ENCODE measurements around the gene PRSS57. TPM values are rescaled to one million over a fixed set of nuclear protein-coding genes. Genes with fewer than 3 reads are reported as not detected.

PRSS57 gene
- total and polyA plus RNA-seq, 2 of the 13 experiments (the other 11 are each of a cell fraction or from before 2014, with no cell fraction given): 0.12 TPM; not detected in 1

- intact Hi-C loops (cut with micrococcal nuclease; ENCODE audit: unreplicated experiment) (loop anchor here (1.0 to 10.0 kb wide), 3 partner anchors 71 to 262 kb away; partner anchors contain the start of genes ARID3A and HCN2), in situ Hi-C loops (cut with HindIII; ENCODE audit: extremely low pct_ligation_motif_present, low pct_unique_long_range_greater_than_20kb) (no loop called here)
- ChIA-PET CTCF (ENCODE audit: low intra/inter-chr PET ratio, low total read pairs) (interaction anchor here (1.7 kb wide), 1 partner anchor 71 kb away, joined by 8 read pairs; no protein-coding TSS in a partner anchor), POLR2A (interaction anchor here (0.5 to 1.7 kb wide), 18 partner anchors 12 to 197 kb away, joined by 3 to 11 read pairs (median 4); partner anchors contain the start of gene FSTL3)
- Histone ChIP-seq H3K4me2 (ENCODE audit: low read depth, low read length) (peak within 1 kb of the TSS; percentile 83), H3K27ac (ENCODE audit: extremely low read length, insufficient read depth, low read length) (peak within 1 kb of the TSS; percentile 96), H2AFZ (ENCODE audit: low read length) (no peak within 1 kb of the TSS), H3K4me1 (ENCODE audit: insufficient read depth, low read length) (peaks cover 53% of the 10 kb centered on the region), H3K36me3 (replicated peaks in 1 of 2; ENCODE audit: control insufficient read depth in 1 of 2, insufficient read depth in 2 of 2, low read length in 2 of 2) (peaks cover 1 to 9% of the 10 kb centered on the region in 2 experiments; a peak in 3 of 5 replicates), H3K9me3 (ENCODE audit: low read length) (no peaks in the 10 kb centered on the region; the same call in 1 of the 2 replicates), H3K27me3 (ENCODE audit: control insufficient read depth in 1 of 2, insufficient read depth in 2 of 2, low read length in 2 of 2) (no peaks in the 10 kb centered on the region; a peak in 1 of 5 replicates), H3K4me3 (replicated peaks in 1 of 3; ENCODE audit: insufficient read depth in 1 of 3, low read depth in 2 of 3, low read length in 3 of 3) (peak within 1 kb of the TSS; percentile 76 to 99 (median 96)), H3K79me2 (ENCODE audit: insufficient read depth, low read length) (peaks cover 48% of the 10 kb centered on the region), H4K20me1 (ENCODE audit: insufficient read depth, low read length) (peaks cover 34% of the 10 kb centered on the region), H3K9ac (ENCODE audit: insufficient read depth, low read depth, low read length) (peak within 1 kb of the TSS; percentile 91)
- peak; percentile 73 for DNase-seq (ENCODE audit: low spot score)
- 32% methylated on average over 15 of the region's 97 CpGs for WGBS (ENCODE audit: low lambda C conversion rate)
- BruUV-seq (replicated peaks): no TSS peak
- peak; percentile 24 for ATAC-seq
- FAIRE-seq: no peak
- TF ChIP-seq PAWR (CRISPR knock-in tag; IDR thresholded peaks at IDR 0.05; ENCODE audit: borderline replicate concordance): no peak
- no peak for TF ChIP-seq ZNF407 (CRISPR knock-in tag; IDR thresholded peaks at IDR 0.05; ENCODE audit: not compliant biosample characterization)
- TF ChIP-seq CHD2 (IDR thresholded peaks at IDR 0.05; ENCODE audit: low read depth, low read length): no peak
- no peak for TF ChIP-seq ZHX1 (CRISPR knock-in tag; IDR thresholded peaks at IDR 0.05; ENCODE audit: low read depth)
- TF ChIP-seq SNAPC4 (CRISPR knock-in tag; IDR thresholded peaks at IDR 0.05): no peak
These were observed 32.1 kb downstream of the PRSS57 start, which contains the start of gene RNF126 for GRCh38 chr19:662962-663681. Gene RNF126 (minus strand): TSS chr19:663214. CDS start chr19:663121, 93 bp downstream.

All from HepG2 (cell line).